ENCODE results near the gene CTNNA3.

GRCh38 chr10:67506757-67507091 lies 189.3 kb downstream of the CTNNA3 start:
- TF ChIP-seq POLR2A (IDR thresholded peaks at IDR 0.05; ENCODE audit: borderline replicate concordance, extremely low read depth, insufficient read depth, insufficient read length) (no peak), CTCF (IDR thresholded peaks at IDR 0.05 in 2 of 3, conservative IDR thresholded peaks at IDR 0.05 in 1 of 3; ENCODE audit: borderline replicate concordance in 1 of 3, insufficient read depth in 1 of 3, low read depth in 2 of 3, low read length in 2 of 3) (no peak), YY1 (IDR thresholded peaks at IDR 0.05; ENCODE audit: extremely low read depth, insufficient replicate concordance, low read depth, low read length) (no peak), REST (IDR thresholded peaks at IDR 0.05; ENCODE audit: low read depth) (no peak), EZH2 (IDR thresholded peaks at IDR 0.05) (no peak), SRF (IDR thresholded peaks at IDR 0.05; ENCODE audit: low read depth) (no peak), EGR1 (IDR thresholded peaks at IDR 0.05; ENCODE audit: low read depth) (no peak)
